BJ (cell line): ENCODE results near the gene PTTG1IP. TPM values are rescaled to one million over a fixed set of nuclear protein-coding genes. Genes with fewer than 3 reads are reported as not detected.

ENCODE experiments used
- CTCF ChIA-PET: fragments of 350-600 bp; formaldehyde crosslinking; extraction: SDS; loops from one replicate; lab custom pipeline; 2021; ENCODE audit warnings: antibody characterized with exemption, inconsistent platforms; lab: Yijun Ruan, JAX
- POLR2A ChIA-PET: fragments of 300-600 bp; sonication (Branson Sonifier 250); formaldehyde crosslinking; extraction: SDS; loops from one replicate; lab custom pipeline; 2021; ENCODE audit warnings: antibody characterized with exemption; lab: Charles Lee
- DNase-seq: peaks from one replicate; pipeline ENCODE4 v3.0.0-alpha.2; 2011; ENCODE audit warnings: low read depth
- H3K27me3 ChIP-seq: 2 replicates; pipeline ENCODE4 v1.6.0; 2011; ENCODE audit warnings: low read length; ENCODE audit not compliant: control insufficient read depth, insufficient read depth
- H3K36me3 ChIP-seq: 2 replicates; pipeline ENCODE4 v1.5.1; 2011; ENCODE audit warnings: low read length; ENCODE audit not compliant: control insufficient read depth, insufficient read depth
- H3K4me3 ChIP-seq: 2 replicates; pipeline ENCODE4 v1.5.1; 2011; ENCODE audit warnings: low read depth, mild to moderate bottlenecking, control low read depth, low read length
- CTCF ChIP-seq: IDR thresholded peaks from 2 replicates; pipeline ENCODE4 v1.5.1; 2011; ENCODE audit warnings: low read depth, mild to moderate bottlenecking, control low read depth, inconsistent platforms, low read length, moderate library complexity; ENCODE audit not compliant: insufficient read depth
- polyA plus RNA-seq: library from polyadenylated mRNA; depleted of rRNA; stranded (reverse); fragments of >200 nt; gene quantifications from 2 replicates; pipeline ENCODE4 v1.2.3, GENCODE V29; 2011

PTTG1IP gene
- polyA plus RNA-seq, 1 experiment = 249 TPM

DNA sequence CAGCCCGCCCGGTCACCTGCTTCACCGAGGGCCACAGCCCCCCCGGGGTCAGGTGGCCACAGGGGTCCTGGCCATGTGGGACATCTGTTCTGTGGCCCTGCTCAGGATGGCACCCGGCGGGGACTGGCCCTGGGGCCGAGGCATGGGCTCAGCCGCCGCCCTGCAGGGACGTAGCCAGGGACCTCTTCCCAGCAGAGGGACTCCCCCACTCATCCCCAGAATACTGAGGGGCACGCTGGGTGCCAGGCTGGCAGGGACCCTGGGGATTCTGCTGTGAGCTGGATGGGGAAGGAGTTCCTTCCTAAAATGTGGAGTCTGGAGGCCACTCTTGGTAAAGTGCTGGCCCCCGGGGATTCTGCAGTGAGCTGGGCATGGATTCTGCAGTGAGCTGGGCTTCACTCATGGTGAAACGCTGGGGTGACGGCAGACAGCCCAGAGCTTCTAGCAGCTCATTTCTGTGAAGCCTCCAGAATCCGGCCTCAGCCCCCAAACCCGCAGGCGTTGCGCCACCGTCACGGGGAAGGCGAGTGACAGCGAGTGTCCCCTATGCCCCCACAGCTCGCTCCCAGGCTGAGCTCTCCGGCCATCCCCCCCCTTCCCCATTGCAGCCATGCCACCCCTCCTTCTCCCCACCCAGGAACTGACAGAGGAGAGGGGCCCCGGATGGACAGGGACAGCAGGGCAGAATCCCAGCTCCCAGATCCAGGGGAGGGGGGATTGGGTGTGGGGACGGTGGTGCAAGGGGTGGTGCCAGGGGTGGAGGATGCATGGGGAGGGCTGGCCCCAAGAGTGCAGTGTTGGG is 45.8 kb upstream of the PTTG1IP start:
- H3K27me3 ChIP-seq = peaks cover 34% of the 10 kb centered on the region
- no peak for DNase-seq
- ChIA-PET CTCF (interaction anchor here (1.1 to 2.2 kb wide), 2 partner anchors 12 to 25 kb away, joined by 4 to 5 read pairs; no protein-coding TSS in a partner anchor), POLR2A (interaction anchor here (0.6 kb wide), 1 partner anchor 37 kb away, joined by 5 read pairs; no protein-coding TSS in a partner anchor)
- no peak for TF ChIP-seq CTCF
- H3K4me3 ChIP-seq = no peak overlapping the region
- no peaks in the 10 kb centered on the region for H3K36me3 ChIP-seq

GRCh38 chr21:44918581-44919033 is 45.1 kb upstream of the PTTG1IP start:
- Histone ChIP-seq H3K4me3 (no peak overlapping the region), H3K36me3 (no peaks in the 10 kb centered on the region), H3K27me3 (peaks cover 34% of the 10 kb centered on the region)
- ChIA-PET CTCF (interaction anchor here (1.1 to 2.2 kb wide), 2 partner anchors 13 to 25 kb away, joined by 4 to 5 read pairs; no protein-coding TSS in a partner anchor), POLR2A (no interaction called here)
- no peak for DNase-seq
- no peak for TF ChIP-seq CTCF

DNA sequence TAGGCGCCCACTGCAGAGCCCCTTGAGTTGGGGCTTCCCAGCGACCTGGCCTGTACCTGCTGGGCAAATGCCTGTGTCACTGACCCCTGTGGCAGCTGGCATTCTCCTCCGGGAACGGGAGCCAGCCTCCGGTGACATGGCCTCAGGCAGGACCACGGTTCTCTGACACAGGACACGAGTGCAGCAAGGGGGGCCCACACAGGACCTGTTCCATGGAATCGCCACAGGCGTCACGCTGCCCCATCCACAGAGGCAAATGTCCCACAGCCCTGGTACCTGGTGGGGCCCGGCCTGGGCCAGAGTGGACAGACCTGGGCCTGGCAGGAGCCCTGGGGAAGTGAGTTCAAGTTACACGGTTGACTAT is 44.6 kb upstream of the PTTG1IP start:
- H3K36me3 ChIP-seq = no peaks in the 10 kb centered on the region
- ChIA-PET POLR2A (no interaction called here), CTCF (interaction anchor here (1.2 kb wide), 1 partner anchor 210 kb away, joined by 3 read pairs; no protein-coding TSS in a partner anchor)
- no peak for TF ChIP-seq CTCF
- no peak overlapping the region for H3K4me3 ChIP-seq
- peaks cover 34% of the 10 kb centered on the region for H3K27me3 ChIP-seq
- no peak for DNase-seq

- H3K27me3 ChIP-seq = peaks cover 31% of the 10 kb centered on the region
- ChIA-PET POLR2A (no interaction called here), CTCF (interaction anchor here (1.2 to 1.8 kb wide), 2 partner anchors 10 to 211 kb away, joined by 3 to 5 read pairs; no protein-coding TSS in a partner anchor)
- no peak for TF ChIP-seq CTCF
- no peak overlapping the region for H3K4me3 ChIP-seq
- no peaks in the 10 kb centered on the region for H3K36me3 ChIP-seq
- no peak for DNase-seq
Measured at GRCh38 chr21:44917446-44918106, 44.1 kb upstream of the PTTG1IP start.

- CTCF ChIA-PET = interaction anchor here (0.6 to 1.8 kb wide), 4 partner anchors 9 to 211 kb away, joined by 3 to 5 read pairs (median 4); no protein-coding TSS in a partner anchor
- no peak for DNase-seq
- H3K36me3 ChIP-seq = no peaks in the 10 kb centered on the region
- H3K27me3 ChIP-seq = peaks cover 30% of the 10 kb centered on the region
- POLR2A ChIA-PET = no interaction called here
- TF ChIP-seq CTCF = no peak
- H3K4me3 ChIP-seq = no peak overlapping the region
Measured at GRCh38 chr21:44916965-44917364, 43.5 kb upstream of the PTTG1IP start.
